D721Med (cell line): ENCODE data around the gene MTAP.

Experiments
- DNase-seq: peaks from one replicate; pipeline ENCODE4 v3.0.0; 2011; ENCODE audit warnings: low spot score; ENCODE audit not compliant: insufficient read length
- FAIRE-seq: peaks from 2 replicates; lab custom pipeline; 2011; peaks lifted over from hg19 to GRCh38; lab: Jason Lieb, UNC
- TF ChIP-seq, protein P1 (sequence below): IDR thresholded peaks from 2 replicates; pipeline ENCODE4 v1.5.1; 2012; ENCODE audit warnings: mild to moderate bottlenecking, control low read depth; ENCODE audit not compliant: insufficient read depth; ENCODE audit errors: missing control alignments

Gene MTAP

DNA sequence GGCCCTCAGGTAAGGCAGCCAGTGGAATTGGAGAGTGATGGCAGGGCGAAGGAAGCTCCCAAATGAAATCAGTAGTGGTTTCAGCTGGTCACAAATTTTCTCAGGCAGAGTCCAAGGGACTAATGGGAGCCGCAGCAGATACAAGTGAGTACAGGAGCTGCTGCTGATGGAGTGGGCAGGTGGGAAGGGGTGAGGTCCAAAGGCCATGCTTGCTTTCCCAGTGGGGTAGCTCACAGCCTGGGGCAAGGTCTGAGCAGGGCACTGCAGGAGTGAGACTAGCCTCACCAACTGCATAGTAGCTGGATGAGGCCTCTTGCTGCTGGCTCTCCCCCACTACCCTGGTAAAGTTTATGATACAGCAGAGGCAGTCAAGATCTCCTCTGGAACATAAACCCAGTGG is 38.2 kb downstream of the MTAP start:
- FAIRE-seq = no peak
- DNase-seq = no peak
- TF ChIP-seq, protein P1, sequence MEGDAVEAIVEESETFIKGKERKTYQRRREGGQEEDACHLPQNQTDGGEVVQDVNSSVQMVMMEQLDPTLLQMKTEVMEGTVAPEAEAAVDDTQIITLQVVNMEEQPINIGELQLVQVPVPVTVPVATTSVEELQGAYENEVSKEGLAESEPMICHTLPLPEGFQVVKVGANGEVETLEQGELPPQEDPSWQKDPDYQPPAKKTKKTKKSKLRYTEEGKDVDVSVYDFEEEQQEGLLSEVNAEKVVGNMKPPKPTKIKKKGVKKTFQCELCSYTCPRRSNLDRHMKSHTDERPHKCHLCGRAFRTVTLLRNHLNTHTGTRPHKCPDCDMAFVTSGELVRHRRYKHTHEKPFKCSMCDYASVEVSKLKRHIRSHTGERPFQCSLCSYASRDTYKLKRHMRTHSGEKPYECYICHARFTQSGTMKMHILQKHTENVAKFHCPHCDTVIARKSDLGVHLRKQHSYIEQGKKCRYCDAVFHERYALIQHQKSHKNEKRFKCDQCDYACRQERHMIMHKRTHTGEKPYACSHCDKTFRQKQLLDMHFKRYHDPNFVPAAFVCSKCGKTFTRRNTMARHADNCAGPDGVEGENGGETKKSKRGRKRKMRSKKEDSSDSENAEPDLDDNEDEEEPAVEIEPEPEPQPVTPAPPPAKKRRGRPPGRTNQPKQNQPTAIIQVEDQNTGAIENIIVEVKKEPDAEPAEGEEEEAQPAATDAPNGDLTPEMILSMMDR = no peak

DNA sequence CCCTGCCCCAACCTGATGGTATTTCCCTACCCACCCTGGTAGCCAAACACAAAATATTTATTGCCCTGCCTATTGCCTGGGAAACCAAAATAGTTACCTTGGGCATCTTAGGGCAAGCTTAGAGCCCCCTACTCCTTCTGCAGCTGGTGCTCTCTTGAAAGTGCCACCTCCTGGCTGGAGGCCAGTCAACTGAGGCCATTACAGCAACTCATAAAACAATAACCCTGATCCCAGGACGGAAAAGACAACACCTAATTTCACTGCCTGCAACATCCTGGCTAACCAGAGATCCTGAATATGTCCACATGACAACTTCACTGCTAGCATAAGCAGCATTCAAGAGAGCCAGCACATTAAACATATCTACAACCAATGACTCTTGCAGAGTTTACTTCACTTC is 38.7 kb downstream of the MTAP start:
- TF ChIP-seq, protein P1 = no peak
- DNase-seq = no peak
- no peak for FAIRE-seq

DNA sequence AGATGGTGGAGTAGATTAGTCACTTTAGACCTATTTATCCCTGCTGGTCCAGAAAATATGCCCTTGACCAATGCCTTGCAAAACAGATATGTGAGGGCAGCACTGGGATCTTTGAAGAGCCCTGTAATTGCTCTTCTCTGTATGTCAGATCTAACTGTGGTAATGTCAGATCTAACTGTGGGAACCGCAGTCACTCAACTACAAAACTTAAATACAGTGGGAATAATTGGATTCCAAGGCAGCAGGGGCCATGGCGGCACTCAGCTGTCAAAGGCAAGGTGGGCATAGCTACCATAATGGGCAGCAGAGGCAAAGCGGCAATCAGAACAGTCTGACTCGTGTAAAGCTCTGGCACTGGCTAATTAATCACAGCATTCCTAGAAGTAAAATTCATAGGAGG is 46.2 kb downstream of the MTAP start:
- TF ChIP-seq, protein P1 = no peak
- DNase-seq (no peak), FAIRE-seq (no peak)

DNA sequence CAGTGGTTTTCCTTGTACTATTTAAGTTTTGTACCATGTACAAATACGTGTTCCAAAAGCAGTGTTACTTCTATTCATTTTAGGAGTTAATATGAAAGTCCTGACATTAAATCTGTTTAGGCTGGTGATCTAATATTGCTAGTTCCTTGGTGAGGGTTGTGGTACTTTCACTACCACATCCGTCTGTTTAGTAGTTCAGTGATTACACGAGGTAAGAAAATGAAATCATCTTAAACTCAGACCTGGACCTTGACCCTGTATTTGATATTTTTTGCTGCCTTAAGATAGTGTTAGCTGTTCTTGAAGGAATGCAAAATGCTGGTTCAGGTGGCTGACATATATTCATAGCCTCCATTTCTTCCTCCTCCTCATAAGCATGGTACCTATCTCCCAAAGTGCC is 50.3 kb downstream of the MTAP start:
- DNase-seq (no peak), FAIRE-seq (no peak)
- TF ChIP-seq, protein P1 = no peak

DNA sequence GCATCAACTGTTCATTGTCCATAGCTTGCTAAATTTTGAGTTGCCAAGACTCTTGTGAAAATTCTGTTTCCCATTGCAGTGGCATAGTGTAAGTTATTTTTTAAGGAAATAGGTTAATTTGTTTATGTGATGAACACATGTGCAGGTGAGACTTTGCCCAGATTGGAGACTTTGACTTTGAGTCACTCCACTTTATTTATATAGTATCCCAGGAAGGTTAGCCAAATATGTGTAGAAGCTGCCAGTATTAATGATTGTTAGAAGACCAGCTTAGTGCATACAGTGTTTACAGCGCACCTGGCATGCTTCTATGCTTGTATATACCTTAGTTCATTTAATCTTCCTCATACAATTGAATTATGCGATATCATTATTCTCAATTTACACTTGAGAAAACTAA is 51.0 kb downstream of the MTAP start:
- TF ChIP-seq, protein P1 = no peak
- DNase-seq = no peak
- no peak for FAIRE-seq

DNA sequence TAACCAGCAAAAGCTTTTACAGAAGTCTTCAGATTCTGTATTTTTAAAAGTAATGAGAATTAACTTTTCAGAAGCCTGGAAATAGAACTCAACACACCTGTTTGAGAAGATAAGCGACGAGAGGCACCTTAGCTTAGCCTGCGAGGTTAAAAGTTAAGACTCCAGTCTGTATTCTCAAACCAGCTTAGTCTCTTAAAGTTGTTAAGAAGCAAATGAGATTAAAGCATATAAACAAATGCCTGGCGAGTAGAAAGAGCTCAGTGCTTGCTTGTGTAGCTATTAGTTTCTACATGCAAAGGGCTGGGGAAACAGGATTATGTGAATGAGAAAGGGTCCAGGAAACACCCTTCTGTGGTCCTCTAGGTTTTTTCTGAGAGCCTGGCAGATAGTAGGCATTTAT is 51.7 kb downstream of the MTAP start:
- no peak for DNase-seq
- no peak for FAIRE-seq
- TF ChIP-seq, protein P1 = no peak

DNA sequence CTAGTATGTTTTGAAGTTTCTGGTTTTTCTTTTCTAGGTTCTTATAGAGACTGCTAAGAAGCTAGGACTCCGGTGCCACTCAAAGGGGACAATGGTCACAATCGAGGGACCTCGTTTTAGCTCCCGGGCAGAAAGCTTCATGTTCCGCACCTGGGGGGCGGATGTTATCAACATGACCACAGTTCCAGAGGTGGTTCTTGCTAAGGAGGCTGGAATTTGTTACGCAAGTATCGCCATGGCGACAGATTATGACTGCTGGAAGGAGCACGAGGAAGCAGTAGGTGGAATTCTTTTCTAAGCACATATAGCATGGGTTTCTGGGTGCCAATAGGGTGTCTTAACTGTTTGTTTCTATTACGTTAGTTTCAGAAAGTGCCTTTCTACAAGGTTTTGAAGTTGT is 52.2 kb downstream of the MTAP start:
- DNase-seq = no peak
- TF ChIP-seq, protein P1 = no peak
- FAIRE-seq = no peak
